Measurements from ENCODE around the gene CREM. TPM values are rescaled to one million over a fixed set of nuclear protein-coding genes. Genes with fewer than 3 reads are reported as not detected.

CREM gene
- total and polyA plus RNA-seq, 2 of the 4 experiments (the other 2 are of a cell fraction): 33.2 to 40.5 TPM

GRCh38 chr10:35178331-35178730 lies 51.7 kb downstream of the CREM start:
- Histone ChIP-seq H2BK5ac (ENCODE audit: low read depth, low read length, poor library complexity, severe bottlenecking) (no peak overlapping the region), H3K4me1 (ENCODE audit: control insufficient read depth, insufficient read depth, low read length) (no peaks in the 10 kb centered on the region), H4K91ac (ENCODE audit: insufficient read depth, low read depth, low read length) (no peak overlapping the region), H2AK5ac (ENCODE audit: low read depth, low read length) (no peak overlapping the region), H3K79me1 (ENCODE audit: low read depth in 1 of 2, low read length in 2 of 2) (no peaks in the 10 kb centered on the region), H2AK9ac (replicated peaks; ENCODE audit: low read depth, low read length, poor library complexity) (no peak overlapping the region), H4K8ac (ENCODE audit: low read depth in 2 of 2, low read length in 2 of 2) (no peak overlapping the region), H3K56ac (ENCODE audit: extremely low read depth, insufficient read depth, low read length) (no peak overlapping the region), H3K18ac (ENCODE audit: low read depth, low read length) (no peak overlapping the region), H3K14ac (replicated peaks; ENCODE audit: low read depth, low read length) (no peak overlapping the region), H3K4me3 (ENCODE audit: insufficient read depth, low read depth, low read length) (no peak overlapping the region), H3K9me1 (ENCODE audit: insufficient read depth, low read length) (no peaks in the 10 kb centered on the region), H2BK120ac (ENCODE audit: low read depth, low read length) (no peak overlapping the region), H2BK20ac (ENCODE audit: low read depth, low read length) (no peak overlapping the region), H3K27me3 (ENCODE audit: control insufficient read depth, insufficient read depth, low read length) (no peaks in the 10 kb centered on the region), H3K4me2 (ENCODE audit: low read depth, low read length) (no peak overlapping the region), H3K23ac (ENCODE audit: low read depth, low read length) (no peak overlapping the region), H3K4ac (ENCODE audit: low read depth, low read length) (no peak overlapping the region), H3K9me3 (ENCODE audit: control insufficient read depth, insufficient read depth, low read length) (no peaks in the 10 kb centered on the region), H3K36me3 (ENCODE audit: control insufficient read depth, insufficient read depth, low read length) (no peaks in the 10 kb centered on the region), H4K5ac (ENCODE audit: low read depth, low read length) (no peak overlapping the region), H3K27ac (ENCODE audit: insufficient read depth, low read length) (no peak overlapping the region), H2BK15ac (ENCODE audit: low read depth, low read length) (no peak overlapping the region), H2AFZ (replicated peaks; ENCODE audit: low read length, poor library complexity) (no peak overlapping the region), H4K20me1 (ENCODE audit: insufficient read depth, low read length) (no peaks in the 10 kb centered on the region), H3K9ac (ENCODE audit: low read depth, low read length) (no peak overlapping the region)
- no peak for DNase-seq
- ChIA-PET CTCF (no interaction called here), POLR2A (ENCODE audit: unreplicated experiment) (no interaction called here)
- BruUV-seq (replicated peaks): no TSS peak
- TF ChIP-seq POLR2A (IDR thresholded peaks at IDR 0.05; ENCODE audit: low read depth, low read length): no peak
- TF ChIP-seq CHD1 (IDR thresholded peaks at IDR 0.05; ENCODE audit: low read depth, low read length): no peak
- TF ChIP-seq MXI1 (IDR thresholded peaks at IDR 0.05; ENCODE audit: borderline replicate concordance, low read depth, low read length): no peak
- TF ChIP-seq NFE2L2 (IDR thresholded peaks at IDR 0.05; ENCODE audit: low read depth, low read length): no peak
- TF ChIP-seq RCOR1 (IDR thresholded peaks at IDR 0.05; ENCODE audit: insufficient replicate concordance, low read length): no peak
- no peak for TF ChIP-seq BHLHE40 (IDR thresholded peaks at IDR 0.05; ENCODE audit: low read depth, low read length)
- TF ChIP-seq, protein P1, sequence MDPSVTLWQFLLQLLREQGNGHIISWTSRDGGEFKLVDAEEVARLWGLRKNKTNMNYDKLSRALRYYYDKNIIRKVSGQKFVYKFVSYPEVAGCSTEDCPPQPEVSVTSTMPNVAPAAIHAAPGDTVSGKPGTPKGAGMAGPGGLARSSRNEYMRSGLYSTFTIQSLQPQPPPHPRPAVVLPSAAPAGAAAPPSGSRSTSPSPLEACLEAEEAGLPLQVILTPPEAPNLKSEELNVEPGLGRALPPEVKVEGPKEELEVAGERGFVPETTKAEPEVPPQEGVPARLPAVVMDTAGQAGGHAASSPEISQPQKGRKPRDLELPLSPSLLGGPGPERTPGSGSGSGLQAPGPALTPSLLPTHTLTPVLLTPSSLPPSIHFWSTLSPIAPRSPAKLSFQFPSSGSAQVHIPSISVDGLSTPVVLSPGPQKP (IDR thresholded peaks at IDR 0.05; ENCODE audit: borderline replicate concordance, low read depth, low read length): no peak
- no peak for TF ChIP-seq CEBPB (IDR thresholded peaks at IDR 0.05; ENCODE audit: low read depth, low read length)
- no peak for TF ChIP-seq USF2 (IDR thresholded peaks at IDR 0.05; ENCODE audit: low read depth, low read length)
- TF ChIP-seq RFX5 (IDR thresholded peaks at IDR 0.05; ENCODE audit: low read depth, low read length): no peak
- TF ChIP-seq RAD21 (IDR thresholded peaks at IDR 0.05; ENCODE audit: low read length): no peak
- no peak for TF ChIP-seq SMC3 (IDR thresholded peaks at IDR 0.05; ENCODE audit: low read depth, low read length)
- TF ChIP-seq, protein P2, sequence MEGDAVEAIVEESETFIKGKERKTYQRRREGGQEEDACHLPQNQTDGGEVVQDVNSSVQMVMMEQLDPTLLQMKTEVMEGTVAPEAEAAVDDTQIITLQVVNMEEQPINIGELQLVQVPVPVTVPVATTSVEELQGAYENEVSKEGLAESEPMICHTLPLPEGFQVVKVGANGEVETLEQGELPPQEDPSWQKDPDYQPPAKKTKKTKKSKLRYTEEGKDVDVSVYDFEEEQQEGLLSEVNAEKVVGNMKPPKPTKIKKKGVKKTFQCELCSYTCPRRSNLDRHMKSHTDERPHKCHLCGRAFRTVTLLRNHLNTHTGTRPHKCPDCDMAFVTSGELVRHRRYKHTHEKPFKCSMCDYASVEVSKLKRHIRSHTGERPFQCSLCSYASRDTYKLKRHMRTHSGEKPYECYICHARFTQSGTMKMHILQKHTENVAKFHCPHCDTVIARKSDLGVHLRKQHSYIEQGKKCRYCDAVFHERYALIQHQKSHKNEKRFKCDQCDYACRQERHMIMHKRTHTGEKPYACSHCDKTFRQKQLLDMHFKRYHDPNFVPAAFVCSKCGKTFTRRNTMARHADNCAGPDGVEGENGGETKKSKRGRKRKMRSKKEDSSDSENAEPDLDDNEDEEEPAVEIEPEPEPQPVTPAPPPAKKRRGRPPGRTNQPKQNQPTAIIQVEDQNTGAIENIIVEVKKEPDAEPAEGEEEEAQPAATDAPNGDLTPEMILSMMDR (conservative IDR thresholded peaks at IDR 0.05; ENCODE audit: low read depth, low read length): no peak
- TF ChIP-seq MAFK (IDR thresholded peaks at IDR 0.05; ENCODE audit: low read depth, low read length): no peak
- TF ChIP-seq FOS (IDR thresholded peaks at IDR 0.05; ENCODE audit: low read depth, low read length): no peak
- in situ Hi-C loops (cut with MboI; ENCODE audit: low sequenced_read_pairs) (no loop called here), dilution Hi-C loops (cut with HindIII; ENCODE audit: low sequenced_read_pairs, unreplicated experiment) (no loop called here), intact Hi-C loops (cut with micrococcal nuclease) (no loop called here)
- no peak for ATAC-seq (ENCODE audit: low read depth)
- WGBS, 2 experiments (ENCODE audit: extremely low coverage in 2 of 2, insufficient read length in 1 of 2): no CpG with 5 or more reads among the region's 9 CpGs

All from IMR-90 (cell line).